Measurements from ENCODE around the gene CACNA2D3.

DNA sequence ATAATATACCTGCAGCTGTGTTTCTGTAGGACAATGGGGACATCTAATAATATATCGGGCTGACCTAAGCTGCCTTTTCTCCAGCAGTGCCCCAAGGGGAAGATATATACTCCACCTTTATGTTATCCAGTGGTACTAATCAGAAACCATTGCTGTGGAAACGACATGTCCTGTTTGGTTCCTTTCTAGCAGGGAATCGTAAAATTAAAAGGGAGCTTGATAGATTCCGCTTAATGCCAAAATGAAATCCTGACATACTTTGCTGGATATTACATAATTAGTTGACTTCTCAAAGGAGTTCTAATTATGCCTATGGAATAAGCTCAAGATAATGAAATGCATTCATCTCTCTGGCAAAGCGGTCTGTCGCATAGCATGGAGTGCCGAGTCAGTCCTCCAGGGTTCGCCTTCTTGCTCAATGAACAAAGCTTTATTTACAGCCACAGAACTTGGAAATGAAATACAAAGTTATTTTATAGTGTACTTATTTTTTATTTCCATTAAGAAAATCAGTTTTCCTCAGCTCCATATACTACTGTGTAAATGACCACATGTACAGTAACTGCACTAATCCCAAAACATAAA lies 542.8 kb downstream of the CACNA2D3 start:
- no peak for TF ChIP-seq CTCF (IDR thresholded peaks at IDR 0.05; ENCODE audit: poor library complexity, severe bottlenecking)
- TF ChIP-seq POLR2AphosphoS5 (IDR thresholded peaks at IDR 0.05), result no peak
- TF ChIP-seq EZH2 (IDR thresholded peaks at IDR 0.05; ENCODE audit: borderline replicate concordance, insufficient read depth, low read length, poor library complexity, severe bottlenecking), result no peak
- TF ChIP-seq EP300 (conservative IDR thresholded peaks at IDR 0.05; ENCODE audit: poor library complexity, severe bottlenecking), result no peak
- TF ChIP-seq, protein P1, sequence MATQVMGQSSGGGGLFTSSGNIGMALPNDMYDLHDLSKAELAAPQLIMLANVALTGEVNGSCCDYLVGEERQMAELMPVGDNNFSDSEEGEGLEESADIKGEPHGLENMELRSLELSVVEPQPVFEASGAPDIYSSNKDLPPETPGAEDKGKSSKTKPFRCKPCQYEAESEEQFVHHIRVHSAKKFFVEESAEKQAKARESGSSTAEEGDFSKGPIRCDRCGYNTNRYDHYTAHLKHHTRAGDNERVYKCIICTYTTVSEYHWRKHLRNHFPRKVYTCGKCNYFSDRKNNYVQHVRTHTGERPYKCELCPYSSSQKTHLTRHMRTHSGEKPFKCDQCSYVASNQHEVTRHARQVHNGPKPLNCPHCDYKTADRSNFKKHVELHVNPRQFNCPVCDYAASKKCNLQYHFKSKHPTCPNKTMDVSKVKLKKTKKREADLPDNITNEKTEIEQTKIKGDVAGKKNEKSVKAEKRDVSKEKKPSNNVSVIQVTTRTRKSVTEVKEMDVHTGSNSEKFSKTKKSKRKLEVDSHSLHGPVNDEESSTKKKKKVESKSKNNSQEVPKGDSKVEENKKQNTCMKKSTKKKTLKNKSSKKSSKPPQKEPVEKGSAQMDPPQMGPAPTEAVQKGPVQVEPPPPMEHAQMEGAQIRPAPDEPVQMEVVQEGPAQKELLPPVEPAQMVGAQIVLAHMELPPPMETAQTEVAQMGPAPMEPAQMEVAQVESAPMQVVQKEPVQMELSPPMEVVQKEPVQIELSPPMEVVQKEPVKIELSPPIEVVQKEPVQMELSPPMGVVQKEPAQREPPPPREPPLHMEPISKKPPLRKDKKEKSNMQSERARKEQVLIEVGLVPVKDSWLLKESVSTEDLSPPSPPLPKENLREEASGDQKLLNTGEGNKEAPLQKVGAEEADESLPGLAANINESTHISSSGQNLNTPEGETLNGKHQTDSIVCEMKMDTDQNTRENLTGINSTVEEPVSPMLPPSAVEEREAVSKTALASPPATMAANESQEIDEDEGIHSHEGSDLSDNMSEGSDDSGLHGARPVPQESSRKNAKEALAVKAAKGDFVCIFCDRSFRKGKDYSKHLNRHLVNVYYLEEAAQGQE (IDR thresholded peaks at IDR 0.05; ENCODE audit: borderline replicate concordance), result no peak
- no peak for TF ChIP-seq TAF1 (IDR thresholded peaks at IDR 0.05; ENCODE audit: low read depth)
- TF ChIP-seq MXI1 (conservative IDR thresholded peaks at IDR 0.05; ENCODE audit: poor library complexity, severe bottlenecking), result no peak
- no peak for TF ChIP-seq SMC3 (conservative IDR thresholded peaks at IDR 0.05; ENCODE audit: poor library complexity)

All from neural cell (in vitro differentiated cells).